Neural crest cell (in vitro differentiated cells): Measurements from ENCODE around the gene XRCC1. TPM values are rescaled to one million over a fixed set of nuclear protein-coding genes. Genes with fewer than 3 reads are reported as not detected.

Experiments
- DNase-seq: peaks from one replicate; pipeline ENCODE4 v3.0.0; 2021; ENCODE audit warnings: low read depth, mixed read lengths, low spot score
- H3K27ac Mint-ChIP-seq: one replicate; pipeline ENCODE4 v1.8.0; 2021; ENCODE audit warnings: mild to moderate bottlenecking, mixed read lengths; ENCODE audit not compliant: unreplicated experiment
- H3K27me3 Mint-ChIP-seq: 2 replicates; pipeline ENCODE4 v1.8.0; 2021; ENCODE audit warnings: low read depth, mild to moderate bottlenecking, mixed read lengths
- H3K36me3 Mint-ChIP-seq: 2 replicates; pipeline ENCODE4 v1.8.0; 2021; ENCODE audit warnings: low read depth, mild to moderate bottlenecking, mixed read lengths
- H3K4me1 Mint-ChIP-seq: 2 replicates; pipeline ENCODE4 v1.8.0; 2021; ENCODE audit warnings: mixed read lengths
- H3K4me3 Mint-ChIP-seq: one replicate; pipeline ENCODE4 v1.8.0; 2021; ENCODE audit warnings: mild to moderate bottlenecking, mixed read lengths
- H3K9me3 Mint-ChIP-seq: 2 replicates; pipeline ENCODE4 v1.8.0; 2021; ENCODE audit warnings: mixed read lengths
- total RNA-seq: library from RNA; stranded (reverse); gene quantifications from 2 replicates; pipeline ENCODE4 v1.2.1, GENCODE V29; 2021
- TF ChIP-seq, protein P1 (sequence below): fragments of 200-600 bp; sonication (generic); conservative IDR thresholded peaks from 2 replicates; pipeline ENCODE4 v1.5.0; 2021; ENCODE audit warnings: antibody characterized with exemption, mild to moderate bottlenecking

Gene XRCC1
- total RNA-seq, 1 donor from 2014 or later = 79.4 TPM

GRCh38 chr19:43564800-43565199 is 10.5 kb downstream of the XRCC1 start:
- no peak overlapping the region for H3K4me3 Mint-ChIP-seq
- H3K4me1 Mint-ChIP-seq = peaks cover 4% of the 10 kb centered on the region
- no peak overlapping the region for H3K27ac Mint-ChIP-seq
- H3K27me3 Mint-ChIP-seq = no peaks in the 10 kb centered on the region
- H3K36me3 Mint-ChIP-seq = peaks cover 4% of the 10 kb centered on the region
- no peak for DNase-seq
- TF ChIP-seq, protein P1, sequence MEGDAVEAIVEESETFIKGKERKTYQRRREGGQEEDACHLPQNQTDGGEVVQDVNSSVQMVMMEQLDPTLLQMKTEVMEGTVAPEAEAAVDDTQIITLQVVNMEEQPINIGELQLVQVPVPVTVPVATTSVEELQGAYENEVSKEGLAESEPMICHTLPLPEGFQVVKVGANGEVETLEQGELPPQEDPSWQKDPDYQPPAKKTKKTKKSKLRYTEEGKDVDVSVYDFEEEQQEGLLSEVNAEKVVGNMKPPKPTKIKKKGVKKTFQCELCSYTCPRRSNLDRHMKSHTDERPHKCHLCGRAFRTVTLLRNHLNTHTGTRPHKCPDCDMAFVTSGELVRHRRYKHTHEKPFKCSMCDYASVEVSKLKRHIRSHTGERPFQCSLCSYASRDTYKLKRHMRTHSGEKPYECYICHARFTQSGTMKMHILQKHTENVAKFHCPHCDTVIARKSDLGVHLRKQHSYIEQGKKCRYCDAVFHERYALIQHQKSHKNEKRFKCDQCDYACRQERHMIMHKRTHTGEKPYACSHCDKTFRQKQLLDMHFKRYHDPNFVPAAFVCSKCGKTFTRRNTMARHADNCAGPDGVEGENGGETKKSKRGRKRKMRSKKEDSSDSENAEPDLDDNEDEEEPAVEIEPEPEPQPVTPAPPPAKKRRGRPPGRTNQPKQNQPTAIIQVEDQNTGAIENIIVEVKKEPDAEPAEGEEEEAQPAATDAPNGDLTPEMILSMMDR = no peak
- H3K9me3 Mint-ChIP-seq = no peaks in the 10 kb centered on the region

- TF ChIP-seq, protein P1 = no peak
- H3K4me1 Mint-ChIP-seq = peaks cover 4% of the 10 kb centered on the region
- no peaks in the 10 kb centered on the region for H3K9me3 Mint-ChIP-seq
- H3K36me3 Mint-ChIP-seq = peaks cover 4% of the 10 kb centered on the region
- DNase-seq = no peak
- H3K27me3 Mint-ChIP-seq = no peaks in the 10 kb centered on the region
- no peak overlapping the region for H3K4me3 Mint-ChIP-seq
- peak overlapping the region; percentile 22 for H3K27ac Mint-ChIP-seq
These were observed 11.4 kb downstream of the XRCC1 start for GRCh38 chr19:43563816-43564457.

GRCh38 chr19:43562698-43563241 is 12.6 kb downstream of the XRCC1 start:
- DNase-seq = no peak
- Mint-ChIP-seq H3K4me1 (peaks cover 4% of the 10 kb centered on the region), H3K27ac (no peak overlapping the region), H3K9me3 (no peaks in the 10 kb centered on the region), H3K36me3 (peaks cover 4% of the 10 kb centered on the region), H3K4me3 (no peak overlapping the region), H3K27me3 (no peaks in the 10 kb centered on the region)
- TF ChIP-seq, protein P1 = no peak

DNA sequence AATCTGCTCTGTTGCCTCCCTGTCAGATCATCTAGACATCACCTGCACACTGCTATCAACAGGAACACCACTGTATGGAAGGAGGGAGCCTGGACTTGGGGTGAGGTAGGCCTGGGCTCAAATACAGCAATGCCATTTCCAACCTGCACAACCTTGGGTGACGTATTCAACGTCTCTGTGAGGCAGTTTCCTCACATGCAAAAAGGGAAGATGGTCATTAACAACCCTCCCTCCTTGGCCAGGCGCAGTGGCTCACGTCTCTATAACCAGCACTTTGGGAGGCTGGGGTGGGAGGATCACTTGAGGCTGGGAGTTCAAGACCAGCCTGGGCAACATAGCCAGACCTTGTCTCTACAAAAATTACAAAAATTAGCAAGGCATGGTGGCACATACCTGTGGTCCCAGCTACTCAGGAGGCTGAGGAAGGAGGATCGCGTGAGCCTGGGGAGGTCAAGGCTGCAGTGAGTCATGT is 13.1 kb downstream of the XRCC1 start:
- Mint-ChIP-seq H3K9me3 (no peaks in the 10 kb centered on the region), H3K36me3 (peaks cover 4% of the 10 kb centered on the region), H3K27me3 (no peaks in the 10 kb centered on the region), H3K4me1 (peaks cover 4% of the 10 kb centered on the region), H3K4me3 (no peak overlapping the region), H3K27ac (no peak overlapping the region)
- DNase-seq = no peak
- TF ChIP-seq, protein P1 = no peak

GRCh38 chr19:43561139-43561970 is 14.0 kb downstream of the XRCC1 start:
- Mint-ChIP-seq H3K27ac (peak overlapping the region; percentile 12), H3K4me1 (no peaks in the 10 kb centered on the region), H3K4me3 (no peak overlapping the region), H3K9me3 (no peaks in the 10 kb centered on the region), H3K27me3 (no peaks in the 10 kb centered on the region), H3K36me3 (peaks cover 3% of the 10 kb centered on the region)
- no peak for DNase-seq
- TF ChIP-seq, protein P1 = no peak
